ENCODE data around the gene PLIN1.

PLIN1 gene

GRCh38 chr15:89627256-89627970 lies 51.8 kb downstream of the PLIN1 start:
- no peaks in the 10 kb centered on the region for H3K27me3 ChIP-seq (ENCODE audit: control insufficient read depth in 1 of 2, insufficient read depth in 2 of 2, low read length in 2 of 2)
- H3K36me3 ChIP-seq (ENCODE audit: control insufficient read depth in 2 of 2, insufficient read depth in 2 of 2, low read length in 2 of 2): peaks cover 26 to 39% of the 10 kb centered on the region in 2 donors
- H3K9me3 ChIP-seq (ENCODE audit: control insufficient read depth in 2 of 2, low read length in 2 of 2): no peaks in the 10 kb centered on the region
- no peaks in the 10 kb centered on the region for H3K4me1 ChIP-seq (ENCODE audit: control insufficient read depth, insufficient read depth, low read length)
- H3K4me3 ChIP-seq (ENCODE audit: low read length in 2 of 2): no peak overlapping the region
- no peak overlapping the region for H3K9ac ChIP-seq (ENCODE audit: low read length in 2 of 2)
- no peak overlapping the region for H3K27ac ChIP-seq (ENCODE audit: low read length)

- no peak overlapping the region for H3K27ac ChIP-seq (ENCODE audit: low read length)
- no peak overlapping the region for H3K9ac ChIP-seq (ENCODE audit: low read length in 2 of 2)
- H3K4me1 ChIP-seq (ENCODE audit: control insufficient read depth, insufficient read depth, low read length): no peaks in the 10 kb centered on the region
- no peaks in the 10 kb centered on the region for H3K9me3 ChIP-seq (ENCODE audit: control insufficient read depth in 2 of 2, low read length in 2 of 2)
- H3K4me3 ChIP-seq (ENCODE audit: low read length in 2 of 2): no peak overlapping the region
- peaks cover 11 to 27% of the 10 kb centered on the region in 2 donors for H3K36me3 ChIP-seq (ENCODE audit: control insufficient read depth in 2 of 2, insufficient read depth in 2 of 2, low read length in 2 of 2)
- no peaks in the 10 kb centered on the region for H3K27me3 ChIP-seq (ENCODE audit: control insufficient read depth in 1 of 2, insufficient read depth in 2 of 2, low read length in 2 of 2)
Measured at GRCh38 chr15:89625716-89626115, 53.5 kb downstream of the PLIN1 start.

- no peak overlapping the region for H3K27ac ChIP-seq (ENCODE audit: low read length)
- H3K4me3 ChIP-seq (ENCODE audit: low read length in 2 of 2): no peak overlapping the region
- H3K36me3 ChIP-seq (ENCODE audit: control insufficient read depth in 2 of 2, insufficient read depth in 2 of 2, low read length in 2 of 2): peaks cover 4 to 10% of the 10 kb centered on the region in 2 donors
- H3K9me3 ChIP-seq (ENCODE audit: control insufficient read depth in 2 of 2, low read length in 2 of 2): no peaks in the 10 kb centered on the region
- H3K4me1 ChIP-seq (ENCODE audit: control insufficient read depth, insufficient read depth, low read length): no peaks in the 10 kb centered on the region
- no peak overlapping the region for H3K9ac ChIP-seq (ENCODE audit: low read length in 2 of 2)
- H3K27me3 ChIP-seq (ENCODE audit: control insufficient read depth in 1 of 2, insufficient read depth in 2 of 2, low read length in 2 of 2): no peaks in the 10 kb centered on the region
Measured at GRCh38 chr15:89623165-89623564, 56.0 kb downstream of the PLIN1 start.

GRCh38 chr15:89621547-89621946 lies 57.6 kb downstream of the PLIN1 start:
- Histone ChIP-seq H3K36me3 (ENCODE audit: control insufficient read depth in 2 of 2, insufficient read depth in 2 of 2, low read length in 2 of 2) (peaks cover 4% of the 10 kb centered on the region in 2 donors), H3K27me3 (ENCODE audit: control insufficient read depth in 1 of 2, insufficient read depth in 2 of 2, low read length in 2 of 2) (no peaks in the 10 kb centered on the region), H3K9me3 (ENCODE audit: control insufficient read depth in 2 of 2, low read length in 2 of 2) (no peaks in the 10 kb centered on the region), H3K4me1 (ENCODE audit: control insufficient read depth, insufficient read depth, low read length) (no peaks in the 10 kb centered on the region), H3K9ac (ENCODE audit: low read length in 2 of 2) (no peak overlapping the region), H3K4me3 (ENCODE audit: low read length in 2 of 2) (no peak overlapping the region), H3K27ac (ENCODE audit: low read length) (no peak overlapping the region)

GRCh38 chr15:89616228-89616627 lies 62.9 kb downstream of the PLIN1 start:
- no peaks in the 10 kb centered on the region for H3K4me1 ChIP-seq (ENCODE audit: control insufficient read depth, insufficient read depth, low read length)
- peaks cover 3 to 7% of the 10 kb centered on the region in 2 donors for H3K27me3 ChIP-seq (ENCODE audit: control insufficient read depth in 1 of 2, insufficient read depth in 2 of 2, low read length in 2 of 2)
- H3K36me3 ChIP-seq (ENCODE audit: control insufficient read depth in 2 of 2, insufficient read depth in 2 of 2, low read length in 2 of 2): no peaks in the 10 kb centered on the region
- no peak overlapping the region for H3K9ac ChIP-seq (ENCODE audit: low read length in 2 of 2)
- H3K9me3 ChIP-seq (ENCODE audit: control insufficient read depth in 2 of 2, low read length in 2 of 2): peaks cover 2 to 3% of the 10 kb centered on the region in 2 donors
- no peak overlapping the region for H3K27ac ChIP-seq (ENCODE audit: low read length)
- H3K4me3 ChIP-seq (ENCODE audit: low read length in 2 of 2): no peak overlapping the region

- peaks cover 3 to 7% of the 10 kb centered on the region in 2 donors for H3K27me3 ChIP-seq (ENCODE audit: control insufficient read depth in 1 of 2, insufficient read depth in 2 of 2, low read length in 2 of 2)
- peaks cover 2 to 3% of the 10 kb centered on the region in 2 donors for H3K9me3 ChIP-seq (ENCODE audit: control insufficient read depth in 2 of 2, low read length in 2 of 2)
- no peaks in the 10 kb centered on the region for H3K36me3 ChIP-seq (ENCODE audit: control insufficient read depth in 2 of 2, insufficient read depth in 2 of 2, low read length in 2 of 2)
- no peaks in the 10 kb centered on the region for H3K4me1 ChIP-seq (ENCODE audit: control insufficient read depth, insufficient read depth, low read length)
- H3K9ac ChIP-seq (ENCODE audit: low read length in 2 of 2): no peak overlapping the region
- H3K4me3 ChIP-seq (ENCODE audit: low read length in 2 of 2): no peak overlapping the region
- no peak overlapping the region for H3K27ac ChIP-seq (ENCODE audit: low read length)
Measured at GRCh38 chr15:89615135-89615534, 64.0 kb downstream of the PLIN1 start.
